NCI-H146 treated with DMSO at 0.1 percent for 48 hours (cell line): ENCODE measurements around the gene AMH.

Experiments
- DNase-seq: peaks from one replicate; lab custom pipeline; 2025; ENCODE audit not compliant: unreplicated experiment; lab: John Stamatoyannopoulos, UW

Gene AMH

GRCh38 chr19:2233601-2234280, 15.4 kb upstream of the AMH start:
- no peak for DNase-seq

- no peak for DNase-seq
Observed at GRCh38 chr19:2234996-2235380, 14.1 kb upstream of the AMH start.

GRCh38 chr19:2235381-2236063, 13.6 kb upstream of the AMH start:
- peak; percentile 89 for DNase-seq

GRCh38 chr19:2236064-2236313, 13.1 kb upstream of the AMH start:
- no peak for DNase-seq

GRCh38 chr19:2236314-2237050, 12.6 kb upstream of the AMH start, which contains the start of the genes PLEKHJ1 and SF3A2:
PLEKHJ1 (minus strand) TSS chr19:2236329; CDS start chr19:2236248, 81 bp downstream.
SF3A2 (plus strand) TSS chr19:2236824; CDS start chr19:2243419, 6,595 bp downstream.
- peak; percentile 88 for DNase-seq

- no peak for DNase-seq
Observed at GRCh38 chr19:2237051-2237868, 11.9 kb upstream of the AMH start.

GRCh38 chr19:2237869-2238153, 11.3 kb upstream of the AMH start:
- no peak for DNase-seq

- no peak for DNase-seq
Observed at GRCh38 chr19:2239173-2239572, 9.9 kb upstream of the AMH start.

GRCh38 chr19:2239771-2240770, 9.1 kb upstream of the AMH start:
- no peak for DNase-seq

GRCh38 chr19:2240881-2241760, 8.0 kb upstream of the AMH start:
- DNase-seq, result no peak

- no peak for DNase-seq
Observed at GRCh38 chr19:2242092-2242537, 7.0 kb upstream of the AMH start.

- no peak for DNase-seq
Observed at GRCh38 chr19:2242816-2243215, 6.3 kb upstream of the AMH start.

- DNase-seq, result no peak
Observed at GRCh38 chr19:2243274-2244124, 5.6 kb upstream of the AMH start.

- DNase-seq, result no peak
Observed at GRCh38 chr19:2244125-2244411, 5.1 kb upstream of the AMH start.

GRCh38 chr19:2244486-2244885, 4.6 kb upstream of the AMH start:
- DNase-seq, result no peak

- no peak for DNase-seq
Observed at GRCh38 chr19:2245273-2245672, 3.9 kb upstream of the AMH start.

- DNase-seq, result no peak
Observed at GRCh38 chr19:2246014-2246620, 3.0 kb upstream of the AMH start.

- no peak for DNase-seq
Observed at GRCh38 chr19:2246801-2247361, 2.2 kb upstream of the AMH start.
